Brain microvascular endothelial cell (primary cell): ENCODE results near the gene CUBN.

Source experiments
- DNase-seq: peaks from one replicate; pipeline ENCODE4 v3.0.0-alpha.2; 2020
- H3K27ac ChIP-seq: fragments of 250-450 bp; sonication (Bioruptor Pico); 2 replicates; pipeline ENCODE4 v1.5.1; 2020; ENCODE audit warnings: mild to moderate bottlenecking, moderate library complexity
- H3K27me3 ChIP-seq: fragments of 250-450 bp; sonication (Bioruptor Pico); replicated peaks from 2 replicates; pipeline ENCODE4 v1.5.1; 2020; ENCODE audit warnings: mild to moderate bottlenecking
- H3K36me3 ChIP-seq: fragments of 250-450 bp; sonication (Bioruptor Pico); replicated peaks from 2 replicates; pipeline ENCODE4 v1.5.1; 2020; ENCODE audit warnings: mild to moderate bottlenecking
- H3K4me3 ChIP-seq: 2 replicates; pipeline ENCODE4 v1.5.1; 2011; ENCODE audit warnings: low read depth, mild to moderate bottlenecking, control low read depth, low read length, moderate library complexity
- in situ Hi-C: cut with HindIII; loops from 2 replicates; pipeline ENCODE4 v1.10.0; 2017; ENCODE audit warnings: low sequenced_read_pairs, low pct_ligation_motif_present
- TF ChIP-seq, protein P1 (sequence below): IDR thresholded peaks from 2 replicates; pipeline ENCODE4 v1.5.1; 2011; ENCODE audit warnings: low read depth, mild to moderate bottlenecking, moderate library complexity, low read length, control low read depth, inconsistent platforms; ENCODE audit errors: missing control alignments

The CUBN gene

GRCh38 chr10:17074541-17074847 is 55.1 kb downstream of the CUBN start:
- Histone ChIP-seq H3K4me3 (no peak overlapping the region), H3K36me3 (no peaks in the 10 kb centered on the region), H3K27ac (peak overlapping the region; percentile 96), H3K27me3 (no peaks in the 10 kb centered on the region)
- TF ChIP-seq, protein P1, sequence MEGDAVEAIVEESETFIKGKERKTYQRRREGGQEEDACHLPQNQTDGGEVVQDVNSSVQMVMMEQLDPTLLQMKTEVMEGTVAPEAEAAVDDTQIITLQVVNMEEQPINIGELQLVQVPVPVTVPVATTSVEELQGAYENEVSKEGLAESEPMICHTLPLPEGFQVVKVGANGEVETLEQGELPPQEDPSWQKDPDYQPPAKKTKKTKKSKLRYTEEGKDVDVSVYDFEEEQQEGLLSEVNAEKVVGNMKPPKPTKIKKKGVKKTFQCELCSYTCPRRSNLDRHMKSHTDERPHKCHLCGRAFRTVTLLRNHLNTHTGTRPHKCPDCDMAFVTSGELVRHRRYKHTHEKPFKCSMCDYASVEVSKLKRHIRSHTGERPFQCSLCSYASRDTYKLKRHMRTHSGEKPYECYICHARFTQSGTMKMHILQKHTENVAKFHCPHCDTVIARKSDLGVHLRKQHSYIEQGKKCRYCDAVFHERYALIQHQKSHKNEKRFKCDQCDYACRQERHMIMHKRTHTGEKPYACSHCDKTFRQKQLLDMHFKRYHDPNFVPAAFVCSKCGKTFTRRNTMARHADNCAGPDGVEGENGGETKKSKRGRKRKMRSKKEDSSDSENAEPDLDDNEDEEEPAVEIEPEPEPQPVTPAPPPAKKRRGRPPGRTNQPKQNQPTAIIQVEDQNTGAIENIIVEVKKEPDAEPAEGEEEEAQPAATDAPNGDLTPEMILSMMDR = no peak
- in situ Hi-C loops = no loop called here
- DNase-seq = no peak

DNA sequence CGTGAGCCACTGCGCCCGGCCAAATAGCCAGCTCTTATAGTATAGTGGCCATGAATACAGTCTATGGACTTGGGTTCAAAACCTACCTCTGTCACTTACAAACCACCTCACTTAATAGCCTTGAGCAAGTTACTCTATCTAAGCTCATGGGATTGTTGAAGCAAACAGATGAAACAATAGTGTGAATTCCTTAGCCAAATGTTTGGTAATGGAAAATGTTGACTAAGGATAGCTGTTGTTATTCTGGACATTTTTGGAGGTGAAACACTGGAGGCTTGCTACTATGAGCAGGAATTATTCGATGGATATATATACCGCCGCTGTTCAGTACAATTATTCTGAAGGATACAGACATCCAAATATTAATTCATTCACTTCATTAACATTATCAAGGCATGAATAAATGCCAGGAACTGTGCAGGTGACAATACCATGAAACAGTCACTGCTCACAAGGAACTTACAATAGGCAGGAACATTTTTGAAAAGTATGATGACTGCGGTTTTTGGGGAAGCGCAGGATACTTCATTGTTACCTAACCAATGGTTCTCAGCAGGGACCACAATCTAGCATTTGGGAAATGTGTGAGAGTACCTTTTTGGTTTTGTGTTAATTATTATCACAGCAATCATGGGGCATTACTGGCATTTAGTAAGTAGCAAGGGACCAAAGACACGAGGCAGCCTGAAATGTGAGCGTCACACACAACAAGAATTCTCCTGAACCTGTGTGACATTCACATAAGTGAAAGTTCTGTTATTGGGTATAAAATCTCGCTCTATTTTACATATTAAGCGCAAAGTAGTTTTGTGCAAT is 55.7 kb downstream of the CUBN start:
- DNase-seq = no peak
- in situ Hi-C loops = no loop called here
- TF ChIP-seq, protein P1 = no peak
- H3K4me3 ChIP-seq = no peak overlapping the region
- peak overlapping the region; percentile 96 for H3K27ac ChIP-seq
- no peaks in the 10 kb centered on the region for H3K36me3 ChIP-seq
- H3K27me3 ChIP-seq = no peaks in the 10 kb centered on the region

DNA sequence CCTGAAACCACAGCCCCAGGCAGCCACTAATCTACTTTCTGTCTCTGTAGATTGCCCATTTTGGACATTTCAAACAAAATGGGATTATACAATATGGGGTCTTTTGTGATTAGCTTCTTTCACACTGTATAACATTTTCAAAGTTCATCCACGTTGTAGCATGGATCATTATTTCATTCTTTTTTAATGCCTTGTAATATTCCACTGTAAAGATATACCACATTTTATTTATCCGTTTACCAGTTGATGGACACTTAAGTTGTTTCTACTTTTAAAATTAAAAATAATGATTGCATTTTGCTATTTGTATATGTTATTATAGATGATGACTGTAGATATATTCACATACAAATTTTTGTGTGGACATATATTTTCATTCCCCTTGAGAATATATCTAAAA is 60.7 kb downstream of the CUBN start:
- Histone ChIP-seq H3K27ac (no peak overlapping the region), H3K36me3 (no peaks in the 10 kb centered on the region), H3K27me3 (no peaks in the 10 kb centered on the region), H3K4me3 (no peak overlapping the region)
- in situ Hi-C loops = no loop called here
- TF ChIP-seq, protein P1 = no peak
- no peak for DNase-seq

DNA sequence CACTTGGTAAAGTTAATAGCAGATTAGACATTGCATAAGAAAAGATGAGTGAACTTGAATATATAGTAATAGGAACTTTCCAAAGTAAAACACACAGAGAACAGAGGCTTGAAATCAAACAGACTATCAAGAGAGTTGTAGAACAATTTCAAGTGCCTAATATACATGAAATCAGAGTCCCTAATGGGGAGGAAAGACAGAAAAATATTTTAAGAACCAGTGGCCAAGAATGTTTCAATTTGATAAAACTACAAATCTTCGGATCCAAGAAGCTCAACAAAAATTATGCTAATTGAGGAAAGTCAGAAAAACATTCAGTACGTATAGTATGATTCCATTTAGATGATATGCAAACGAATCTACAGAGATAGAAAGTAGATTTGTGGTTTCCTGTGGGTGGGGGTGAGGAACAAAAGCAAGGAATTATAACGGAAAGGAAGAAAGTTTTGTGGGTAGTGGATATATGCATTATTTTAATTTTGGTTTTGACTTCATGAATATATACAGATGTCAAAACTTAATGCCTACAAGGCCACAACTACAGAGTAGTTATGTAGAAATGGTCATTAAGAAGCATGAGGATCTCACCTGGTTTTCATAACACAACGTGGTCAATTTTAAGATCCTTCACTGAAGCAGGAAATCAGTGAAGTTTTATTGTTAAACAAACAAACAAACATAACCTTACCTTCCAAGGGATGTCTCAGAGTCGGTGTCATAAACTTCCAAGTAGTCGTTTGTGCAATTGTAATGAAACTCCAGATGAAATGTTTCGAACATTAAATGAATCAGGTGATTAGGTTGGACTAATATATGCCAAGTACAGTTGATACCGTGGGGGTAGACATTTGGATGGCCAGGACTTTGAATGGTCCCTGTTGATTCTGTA is 62.0 kb downstream of the CUBN start:
- TF ChIP-seq, protein P1 = no peak
- H3K4me3 ChIP-seq = no peak overlapping the region
- H3K27ac ChIP-seq = peak overlapping the region; percentile 28
- no peaks in the 10 kb centered on the region for H3K36me3 ChIP-seq
- in situ Hi-C loops = no loop called here
- H3K27me3 ChIP-seq = no peaks in the 10 kb centered on the region
- no peak for DNase-seq

- Histone ChIP-seq H3K4me3 (no peak overlapping the region), H3K36me3 (no peaks in the 10 kb centered on the region), H3K27me3 (no peaks in the 10 kb centered on the region), H3K27ac (peak overlapping the region; percentile 28)
- in situ Hi-C loops = no loop called here
- TF ChIP-seq, protein P1 = no peak
- DNase-seq = no peak
Observed at GRCh38 chr10:17066807-17067206, 62.8 kb downstream of the CUBN start.
